ENCODE data around the gene SERPINI1. TPM values are rescaled to one million over a fixed set of nuclear protein-coding genes. Genes with fewer than 3 reads are reported as not detected.

Gene SERPINI1
- total and polyA plus RNA-seq, 2 of the 8 experiments (the other 6 are each of a cell fraction or from before 2014, with no cell fraction given) = 5.3 to 9.9 TPM

GRCh38 chr3:167854846-167855245 lies 119.3 kb downstream of the SERPINI1 start:
- Histone ChIP-seq H3K23me2 (ENCODE audit: low read depth, low read length) (no peaks in the 10 kb centered on the region), H4K8ac (ENCODE audit: extremely low read depth, insufficient read depth, low read length) (no peak overlapping the region), H2BK5ac (ENCODE audit: low read depth, low read length) (no peak overlapping the region), H2AK5ac (ENCODE audit: low read depth, low read length) (no peak overlapping the region), H3K56ac (replicated peaks; ENCODE audit: insufficient read length, low read depth, low read length) (no peak overlapping the region), H3K4me3 (ENCODE audit: extremely low read depth in 1 of 4, insufficient read depth in 2 of 4, low read depth in 3 of 4, low read length in 4 of 4) (no peak overlapping the region), H3K18ac (ENCODE audit: extremely low read depth, low read length) (no peak overlapping the region), H3K4ac (replicated peaks; ENCODE audit: insufficient read length, low read depth, low read length) (no peak overlapping the region), H3K9me3 (ENCODE audit: insufficient read depth in 2 of 2, low read depth in 1 of 2, low read length in 1 of 2) (no peaks in the 10 kb centered on the region), H3K27ac (ENCODE audit: low read depth, low read length) (no peak overlapping the region), H2BK15ac (ENCODE audit: low read length) (no peak overlapping the region), H2BK20ac (ENCODE audit: low read length) (no peak overlapping the region), H4K5ac (ENCODE audit: insufficient read length, low read depth, low read length) (no peak overlapping the region), H3K79me1 (ENCODE audit: low read depth, low read length) (no peaks in the 10 kb centered on the region), H3K9ac (replicated peaks in 1 of 4; ENCODE audit: extremely low read depth in 1 of 4, low read depth in 3 of 4, low read length in 3 of 4) (no peak overlapping the region), H4K91ac (replicated peaks; ENCODE audit: insufficient read length, low read length) (no peak overlapping the region), H3K79me2 (ENCODE audit: control insufficient read depth in 1 of 2, insufficient read depth in 2 of 2, low read length in 2 of 2) (no peaks in the 10 kb centered on the region), H3K27me3 (replicated peaks in 1 of 4; ENCODE audit: control insufficient read depth in 3 of 4, extremely low read depth in 1 of 4, insufficient read depth in 3 of 4, low read length in 3 of 4) (no peaks in the 10 kb centered on the region), H3K14ac (ENCODE audit: insufficient read length) (no peak overlapping the region), H4K20me1 (replicated peaks in 1 of 2; ENCODE audit: control insufficient read depth in 1 of 2, insufficient read depth in 2 of 2, low read length in 2 of 2) (no peaks in the 10 kb centered on the region), H2BK120ac (replicated peaks; ENCODE audit: low read depth, low read length) (no peak overlapping the region), H3K23ac (ENCODE audit: insufficient read length) (no peak overlapping the region), H3K4me2 (ENCODE audit: insufficient read depth in 1 of 2, low read depth in 2 of 2, low read length in 2 of 2) (no peak overlapping the region), H3K4me1 (replicated peaks in 1 of 4; ENCODE audit: control insufficient read depth in 3 of 4, insufficient read depth in 4 of 4, low read length in 3 of 4) (no peaks in the 10 kb centered on the region), H2AFZ (ENCODE audit: low read length) (no peak overlapping the region), H2BK12ac (ENCODE audit: low read depth, low read length) (no peak overlapping the region), H3K36me3 (ENCODE audit: control insufficient read depth in 2 of 4, insufficient read depth in 4 of 4, low read length in 3 of 4) (no peaks in the 10 kb centered on the region)
- ChIA-PET CTCF (ENCODE audit: partially characterized antibody) (interaction anchor here (1.0 to 2.1 kb wide), 2 partner anchors 27 to 186 kb away, joined by 6 read pairs; no protein-coding TSS in a partner anchor), POLR2A (ENCODE audit: partially characterized antibody) (no interaction called here)
- DNase-seq (ENCODE audit: low read depth in 1 of 2, low spot score in 2 of 2) = no peak
- no peak for FAIRE-seq
- TF ChIP-seq SP4 (IDR thresholded peaks at IDR 0.05; ENCODE audit: low read length) (no peak), ATF2 (IDR thresholded peaks at IDR 0.05; ENCODE audit: low read length) (no peak), POLR2A (IDR thresholded peaks at IDR 0.05; ENCODE audit: control extremely low read depth in 1 of 2, low read depth in 2 of 2, low read length in 2 of 2) (no peak), CEBPB (IDR thresholded peaks at IDR 0.05; ENCODE audit: low read depth, low read length) (no peak), MAFK (IDR thresholded peaks at IDR 0.05; ENCODE audit: low read depth, low read length) (no peak), USF2 (IDR thresholded peaks at IDR 0.05; ENCODE audit: low read length) (no peak), CTBP2 (IDR thresholded peaks at IDR 0.05; ENCODE audit: borderline replicate concordance, insufficient read depth, insufficient read length, low read length) (no peak), EZH2 (IDR thresholded peaks at IDR 0.05; ENCODE audit: low read depth, low read length, severe bottlenecking) (no peak), TAF1 (IDR thresholded peaks at IDR 0.05; ENCODE audit: low read depth, low read length) (no peak), EP300 (IDR thresholded peaks at IDR 0.05; ENCODE audit: borderline replicate concordance in 1 of 2, low read depth in 2 of 2, low read length in 2 of 2) (no peak), CREB1 (IDR thresholded peaks at IDR 0.05) (no peak), RFX5 (IDR thresholded peaks at IDR 0.05; ENCODE audit: borderline replicate concordance, low read depth, low read length) (no peak), HDAC2 (IDR thresholded peaks at IDR 0.05; ENCODE audit: borderline replicate concordance in 1 of 2, low read depth in 2 of 2, low read length in 2 of 2) (no peak)

All from H1 (cell line).